Endothelial cell of umbilical vein (primary cell): Measurements from ENCODE around the gene TREH.

Source experiments
- CTCF ChIP-seq, 2 donors: IDR thresholded peaks; 1 replicate in 1 of 2; 2 replicates in 1 of 2; pipeline ENCODE4 v1.5.1; 2011; ENCODE audit warnings: low read length in 2 of 2, mild to moderate bottlenecking in 2 of 2, moderate library complexity in 2 of 2, control low read depth in 1 of 2, inconsistent platforms in 1 of 2, low read depth in 1 of 2; ENCODE audit not compliant: insufficient read depth in 1 of 2; ENCODE audit errors: extremely low read depth in 1 of 2
- EZH2 ChIP-seq: IDR thresholded peaks from 2 replicates; pipeline ENCODE4 v1.6.1; 2012; ENCODE audit warnings: borderline replicate concordance, low read depth, mild to moderate bottlenecking, moderate library complexity, low read length, inconsistent platforms; ENCODE audit not compliant: severe bottlenecking
- FOS ChIP-seq: IDR thresholded peaks from 2 replicates; pipeline ENCODE4 v1.6.1; 2011; ENCODE audit warnings: mild to moderate bottlenecking, low read length, moderate library complexity, borderline replicate concordance; ENCODE audit not compliant: insufficient read depth
- POLR2A ChIP-seq: IDR thresholded peaks from 2 replicates; pipeline ENCODE4 v1.6.1; 2012; ENCODE audit warnings: low read depth, mild to moderate bottlenecking, control low read depth, low read length
- TF ChIP-seq, protein P1 (sequence below): IDR thresholded peaks from 2 replicates; pipeline ENCODE4 v1.6.1; 2011; ENCODE audit not compliant: insufficient read depth, insufficient read length

GRCh38 chr11:118694185-118694584, 14.7 kb upstream of the TREH start:
- no peak for TF ChIP-seq EZH2
- TF ChIP-seq CTCF (IDR thresholded peaks at IDR 0.05; ENCODE audit: extremely low read depth in 1 of 2, insufficient read depth in 1 of 2, low read depth in 1 of 2, low read length in 2 of 2), result no peak
- TF ChIP-seq, protein P1, sequence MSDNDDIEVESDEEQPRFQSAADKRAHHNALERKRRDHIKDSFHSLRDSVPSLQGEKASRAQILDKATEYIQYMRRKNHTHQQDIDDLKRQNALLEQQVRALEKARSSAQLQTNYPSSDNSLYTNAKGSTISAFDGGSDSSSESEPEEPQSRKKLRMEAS, result no peak
- no peak for TF ChIP-seq FOS
- no peak for TF ChIP-seq POLR2A
